ENCODE results near the gene FCGR3B. TPM values are rescaled to one million over a fixed set of nuclear protein-coding genes. Genes with fewer than 3 reads are reported as not detected.
"Not testable (repeated sequence)": the region's sequence is repeated elsewhere in the genome, so short reads cannot be mapped to it uniquely, and the experiment has no call there.

FCGR3B gene
- total and polyA plus RNA-seq, 5 donors, result 0.29 to 4.6 (median 3.7) TPM

DNA sequence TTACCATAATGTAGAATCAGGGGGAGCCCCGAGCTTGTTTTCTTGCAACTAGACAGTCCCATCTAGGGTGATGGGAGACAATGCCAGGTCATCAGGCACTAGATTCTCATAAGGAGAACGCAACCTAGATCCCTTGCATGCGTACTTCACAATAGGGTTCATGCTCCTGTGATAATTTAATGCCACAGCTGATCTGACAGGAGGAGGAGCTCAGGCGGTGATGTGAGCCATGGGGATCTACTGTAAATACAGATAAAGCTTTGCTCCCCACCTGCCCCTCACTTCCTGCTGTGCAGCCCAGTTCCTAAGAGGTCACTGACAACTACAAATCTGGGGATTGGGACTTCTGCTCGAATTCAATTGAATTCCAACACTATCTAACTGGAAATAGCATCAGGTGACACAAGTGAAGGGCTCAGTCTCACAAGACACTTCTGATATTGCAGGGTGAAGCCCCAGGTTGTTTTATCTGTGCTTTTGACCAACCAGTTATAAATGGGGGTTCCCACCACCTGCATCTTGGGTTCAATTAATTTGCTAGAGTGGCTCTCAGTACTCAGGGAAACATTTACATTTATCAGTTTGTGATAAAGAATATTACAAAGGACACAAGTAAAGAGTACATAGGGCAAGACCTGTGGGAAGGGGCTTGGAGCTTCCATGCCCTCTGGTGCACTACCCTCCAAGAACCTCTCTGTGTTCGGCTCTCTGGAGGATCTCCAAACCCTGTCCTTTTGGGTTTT is 7.4 kb upstream of the FCGR3B start:
- intact Hi-C loops (cut with DNase I); H3K4me1 ChIP-seq (ENCODE audit: control insufficient read depth, insufficient read depth, low read length); H3K27ac ChIP-seq (ENCODE audit: low read length); H3K4me3 ChIP-seq (ENCODE audit: low read length); DNase-seq; H3K9me3 ChIP-seq (ENCODE audit: control insufficient read depth, low read length); H3K27me3 ChIP-seq (ENCODE audit: control insufficient read depth, insufficient read depth); ATAC-seq: not testable (repeated sequence)
- WGBS, result 72% methylated on average over 5 of the region's 6 CpGs

DNA sequence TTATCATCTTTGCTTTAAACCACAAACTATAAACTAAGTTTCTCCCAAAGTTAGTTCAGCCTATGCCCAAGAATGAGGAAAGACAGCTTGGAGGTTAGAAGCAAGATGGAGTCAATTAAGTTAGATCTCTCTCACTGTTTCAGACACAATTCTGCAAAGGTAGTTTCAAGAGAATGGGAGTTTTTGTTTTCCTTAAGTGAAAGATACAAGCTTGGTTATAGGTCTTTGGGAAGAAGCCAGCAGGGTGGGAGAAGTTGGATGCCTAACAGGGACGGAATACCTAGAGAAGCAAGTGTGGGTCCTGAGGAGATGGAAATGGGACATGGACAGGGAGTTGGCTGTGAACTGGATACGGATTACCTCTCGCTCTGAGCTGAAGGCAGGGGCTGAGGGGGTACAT is 6.0 kb upstream of the FCGR3B start:
- ATAC-seq; H3K9me3 ChIP-seq (ENCODE audit: control insufficient read depth, low read length); H3K27me3 ChIP-seq (ENCODE audit: control insufficient read depth, insufficient read depth); intact Hi-C loops (cut with DNase I); DNase-seq; H3K27ac ChIP-seq (ENCODE audit: low read length); H3K4me3 ChIP-seq (ENCODE audit: low read length); H3K4me1 ChIP-seq (ENCODE audit: control insufficient read depth, insufficient read depth, low read length): not testable (repeated sequence)
- 82% methylated on average over 3 of the region's 3 CpGs for WGBS

DNA sequence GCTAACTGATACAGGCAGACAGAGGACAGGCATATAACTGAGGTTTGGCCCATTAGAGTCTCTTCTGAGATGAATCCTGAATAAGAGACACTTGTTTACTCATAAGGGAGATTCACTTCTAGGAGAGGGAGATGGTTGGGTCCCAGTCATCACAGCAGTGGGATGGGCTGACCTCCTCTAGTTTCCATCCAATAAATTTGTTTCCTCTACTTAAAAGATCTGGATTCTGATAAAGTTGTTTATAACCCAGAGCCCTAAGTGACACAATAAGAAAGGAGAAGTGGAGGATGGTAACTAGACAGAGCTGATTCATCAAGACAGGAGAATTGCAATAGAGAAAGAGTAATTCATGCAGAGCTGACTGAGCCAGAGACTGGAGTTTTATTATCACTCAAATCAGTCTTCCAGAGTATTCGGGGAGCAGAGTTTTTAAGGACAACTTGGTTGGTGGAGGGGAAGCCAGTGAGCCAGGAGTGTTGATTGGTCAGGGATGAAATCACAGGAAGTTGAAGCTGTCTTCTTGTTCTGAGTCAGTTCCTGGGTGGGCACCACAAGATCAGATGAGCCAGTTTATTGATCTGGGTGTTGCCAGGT is 5.3 kb upstream of the FCGR3B start:
- H3K27me3 ChIP-seq (ENCODE audit: control insufficient read depth, insufficient read depth); ATAC-seq; intact Hi-C loops (cut with DNase I); DNase-seq; H3K27ac ChIP-seq (ENCODE audit: low read length); H3K4me1 ChIP-seq (ENCODE audit: control insufficient read depth, insufficient read depth, low read length); H3K9me3 ChIP-seq (ENCODE audit: control insufficient read depth, low read length); H3K4me3 ChIP-seq (ENCODE audit: low read length): not testable (repeated sequence)
- WGBS, result no CpG with 5 or more reads among the region's 1 CpG

DNA sequence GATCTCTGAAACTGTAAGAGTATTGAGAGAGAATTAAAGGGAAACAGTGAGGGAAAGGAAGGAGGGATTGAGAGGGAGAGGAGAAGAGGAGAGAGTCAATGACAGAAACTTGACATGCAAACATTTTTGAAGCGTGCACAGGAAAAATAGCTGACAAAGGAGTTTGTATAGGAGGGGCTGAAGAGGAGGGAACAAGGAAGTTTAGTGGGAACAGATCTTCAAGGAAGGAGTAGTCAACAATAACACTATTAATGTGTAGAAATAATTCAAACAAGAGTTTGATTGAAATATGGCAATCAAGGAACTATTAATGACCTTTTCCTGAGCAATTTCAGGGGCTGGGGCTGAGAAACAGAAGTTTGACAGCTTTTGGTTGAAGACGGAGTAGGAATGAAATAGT is 4.0 kb upstream of the FCGR3B start:
- intact Hi-C loops (cut with DNase I); H3K4me1 ChIP-seq (ENCODE audit: control insufficient read depth, insufficient read depth, low read length); DNase-seq; H3K27me3 ChIP-seq (ENCODE audit: control insufficient read depth, insufficient read depth); H3K27ac ChIP-seq (ENCODE audit: low read length); H3K9me3 ChIP-seq (ENCODE audit: control insufficient read depth, low read length); H3K4me3 ChIP-seq (ENCODE audit: low read length): not testable (repeated sequence)
- WGBS, result 100% methylated on average over 1 of the region's 2 CpGs
- peak in 1 of 2 donors; percentile 31 for ATAC-seq

DNA sequence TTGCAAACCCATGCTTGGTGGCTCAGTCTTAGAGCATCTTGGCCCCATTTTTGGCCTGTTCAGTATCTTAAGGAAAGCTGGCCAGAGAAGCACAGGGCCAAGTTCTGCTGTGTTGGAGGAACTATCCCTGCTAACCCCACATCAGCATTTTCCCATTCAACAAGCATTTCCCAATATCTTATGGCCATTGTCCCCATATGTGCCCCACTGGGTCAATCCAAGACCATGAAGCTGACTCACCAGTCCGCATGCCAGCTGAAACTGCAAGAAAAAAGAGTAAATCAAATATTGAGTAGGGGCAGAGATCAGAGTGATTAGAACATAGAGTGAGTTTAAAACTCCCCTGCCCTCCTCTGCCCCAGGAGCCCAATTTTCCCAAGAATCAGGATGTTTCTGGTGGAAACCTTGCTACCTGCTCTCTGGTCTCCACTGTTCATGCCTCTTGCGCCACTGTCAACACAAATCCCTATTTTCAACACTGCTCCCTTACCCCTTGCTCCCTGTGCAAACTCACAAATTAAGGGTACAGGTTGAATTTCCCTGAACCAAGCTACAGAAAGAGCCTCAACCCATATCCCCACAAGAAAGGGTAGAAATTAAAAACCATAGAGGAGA is 741 bp downstream of the FCGR3B start:
- H3K9me3 ChIP-seq (ENCODE audit: control insufficient read depth, low read length); H3K4me3 ChIP-seq (ENCODE audit: low read length); intact Hi-C loops (cut with DNase I); H3K27me3 ChIP-seq (ENCODE audit: control insufficient read depth, insufficient read depth); H3K27ac ChIP-seq (ENCODE audit: low read length); DNase-seq; H3K4me1 ChIP-seq (ENCODE audit: control insufficient read depth, insufficient read depth, low read length): not testable (repeated sequence)
- ATAC-seq, result peak; percentile 57 to 66
- 88% methylated on average over 1 of the region's 2 CpGs for WGBS

DNA sequence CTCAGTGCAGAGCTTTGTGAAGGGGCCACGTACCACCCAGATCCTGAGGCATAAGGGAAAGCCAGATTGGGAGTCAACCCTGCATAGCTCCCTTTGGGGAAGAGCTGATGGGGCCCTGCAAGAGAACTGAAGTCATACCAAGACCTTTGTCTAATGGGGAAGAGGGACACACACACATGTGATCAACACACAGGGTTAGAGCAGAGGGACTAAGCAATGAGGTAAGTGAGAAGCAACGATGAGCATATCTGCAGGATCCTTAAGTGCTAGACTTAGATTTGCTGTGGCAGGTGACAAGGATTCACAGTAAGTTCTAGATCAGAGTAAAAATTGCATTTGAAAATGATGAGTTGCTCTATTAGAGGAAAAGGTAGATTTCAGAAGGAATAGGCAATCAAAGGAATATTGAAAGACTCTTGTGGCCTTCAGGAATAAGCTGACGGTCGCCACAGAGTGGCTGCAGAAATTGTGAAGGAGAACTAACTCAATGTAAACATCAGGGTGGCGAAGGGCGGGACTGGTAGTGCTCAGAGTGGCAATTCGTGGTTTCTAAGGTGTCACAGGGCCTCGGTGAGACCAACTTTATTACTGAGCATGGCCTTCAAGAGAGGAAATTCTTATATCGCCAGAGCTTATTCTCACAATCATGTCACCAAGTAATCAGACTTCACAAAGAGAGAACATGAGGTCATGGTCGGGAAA is 4.4 kb downstream of the FCGR3B start:
- H3K27ac ChIP-seq (ENCODE audit: low read length); ATAC-seq: not testable (repeated sequence)
- WGBS, result 83% methylated on average over 9 of the region's 10 CpGs

DNA sequence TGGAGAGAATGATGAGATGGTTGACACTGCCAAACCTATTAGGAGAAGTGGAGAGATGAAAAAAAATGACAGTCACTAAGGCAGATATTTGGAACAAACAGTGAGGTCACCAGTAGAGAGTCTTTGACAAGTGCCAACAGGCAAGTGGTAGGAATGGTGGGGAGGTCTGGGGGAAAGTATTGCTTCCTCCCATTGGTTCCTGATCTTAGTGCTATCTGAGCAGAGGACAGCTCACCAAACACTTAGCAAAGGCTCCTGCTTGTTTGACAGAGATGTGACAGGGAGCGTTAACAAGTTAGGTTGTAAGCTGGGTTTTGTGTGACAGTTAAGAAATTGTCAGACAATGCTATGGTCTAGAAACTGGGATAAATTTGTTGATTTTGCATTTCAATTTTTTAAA is 6.4 kb downstream of the FCGR3B start:
- ATAC-seq, result peak in 1 of 2 donors; percentile 68
- WGBS, result 66% methylated on average over 1 of the region's 1 CpG
- DNase-seq; H3K4me1 ChIP-seq (ENCODE audit: control insufficient read depth, insufficient read depth, low read length); H3K27me3 ChIP-seq (ENCODE audit: control insufficient read depth, insufficient read depth); intact Hi-C loops (cut with DNase I); H3K27ac ChIP-seq (ENCODE audit: low read length); H3K4me3 ChIP-seq (ENCODE audit: low read length); H3K9me3 ChIP-seq (ENCODE audit: control insufficient read depth, low read length): not testable (repeated sequence)

More for the DNA sequence above, 4.4 kb downstream of the FCGR3B start:
- intact Hi-C loops (cut with DNase I); H3K27me3 ChIP-seq (ENCODE audit: control insufficient read depth, insufficient read depth); H3K4me1 ChIP-seq (ENCODE audit: control insufficient read depth, insufficient read depth, low read length); H3K9me3 ChIP-seq (ENCODE audit: control insufficient read depth, low read length); H3K4me3 ChIP-seq (ENCODE audit: low read length): not testable (repeated sequence)
- peak in 2 of 3 donors; percentile 32 to 35 for DNase-seq

DNA sequence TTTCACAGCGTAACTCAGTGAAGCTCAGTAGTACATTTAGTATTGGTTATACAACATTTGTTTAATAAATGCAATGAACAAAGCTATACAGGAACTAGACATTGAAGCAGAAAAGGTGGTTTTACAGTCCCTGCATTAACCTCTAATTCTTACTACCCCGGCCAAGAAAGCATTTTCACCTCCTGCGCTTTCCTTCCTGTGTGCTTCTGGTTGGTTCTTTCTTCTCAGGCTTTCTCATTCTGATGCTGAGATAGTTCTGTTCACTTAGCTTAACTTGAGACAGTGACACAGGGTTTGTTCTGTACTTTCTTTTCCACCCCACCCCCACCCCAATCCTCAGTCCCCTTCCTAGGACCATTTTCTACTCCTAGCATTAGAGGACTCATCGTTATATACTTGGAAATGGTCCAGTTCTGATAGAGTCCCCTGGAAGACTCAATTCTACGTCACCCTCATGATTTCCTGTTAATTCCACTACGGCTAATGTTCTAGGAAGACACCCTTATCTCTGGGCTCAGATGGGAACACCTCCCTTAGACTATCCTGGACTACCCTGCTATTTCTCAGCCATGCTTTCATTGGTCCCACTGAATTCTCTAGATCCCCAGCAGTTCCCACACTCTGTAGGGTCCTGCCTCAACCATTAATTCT is 7.5 kb downstream of the FCGR3B start:
- H3K4me3 ChIP-seq (ENCODE audit: low read length); DNase-seq; H3K27me3 ChIP-seq (ENCODE audit: control insufficient read depth, insufficient read depth); ATAC-seq; H3K27ac ChIP-seq (ENCODE audit: low read length); H3K9me3 ChIP-seq (ENCODE audit: control insufficient read depth, low read length); H3K4me1 ChIP-seq (ENCODE audit: control insufficient read depth, insufficient read depth, low read length); intact Hi-C loops (cut with DNase I): not testable (repeated sequence)
- 34% methylated on average over 5 of the region's 6 CpGs for WGBS

DNA sequence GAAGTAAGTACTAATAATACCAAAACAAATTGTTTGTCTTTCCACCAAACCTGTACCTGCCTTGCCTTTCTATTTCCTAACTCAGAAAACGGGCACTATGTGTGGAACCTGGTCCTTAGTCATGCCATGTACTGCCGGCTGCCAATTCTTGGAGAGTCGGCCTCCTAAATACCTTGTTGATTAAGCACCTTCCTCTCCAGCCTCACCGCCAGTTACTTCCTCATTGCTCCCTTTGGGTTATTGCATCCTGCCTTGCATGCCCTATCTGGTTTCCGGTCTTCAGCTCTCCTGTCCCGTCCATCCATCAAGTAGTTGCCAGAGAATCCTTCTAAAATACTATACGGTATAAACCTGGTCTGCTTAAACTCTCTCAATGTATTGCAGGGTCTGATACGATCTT is 8.9 kb downstream of the FCGR3B start:
- DNase-seq; H3K9me3 ChIP-seq (ENCODE audit: control insufficient read depth, low read length); H3K27ac ChIP-seq (ENCODE audit: low read length); H3K4me1 ChIP-seq (ENCODE audit: control insufficient read depth, insufficient read depth, low read length); H3K27me3 ChIP-seq (ENCODE audit: control insufficient read depth, insufficient read depth); intact Hi-C loops (cut with DNase I); H3K4me3 ChIP-seq (ENCODE audit: low read length): not testable (repeated sequence)
- ATAC-seq, result peak in 1 of 2 donors; percentile 31
- WGBS, result 50% methylated on average over 8 of the region's 8 CpGs

DNA sequence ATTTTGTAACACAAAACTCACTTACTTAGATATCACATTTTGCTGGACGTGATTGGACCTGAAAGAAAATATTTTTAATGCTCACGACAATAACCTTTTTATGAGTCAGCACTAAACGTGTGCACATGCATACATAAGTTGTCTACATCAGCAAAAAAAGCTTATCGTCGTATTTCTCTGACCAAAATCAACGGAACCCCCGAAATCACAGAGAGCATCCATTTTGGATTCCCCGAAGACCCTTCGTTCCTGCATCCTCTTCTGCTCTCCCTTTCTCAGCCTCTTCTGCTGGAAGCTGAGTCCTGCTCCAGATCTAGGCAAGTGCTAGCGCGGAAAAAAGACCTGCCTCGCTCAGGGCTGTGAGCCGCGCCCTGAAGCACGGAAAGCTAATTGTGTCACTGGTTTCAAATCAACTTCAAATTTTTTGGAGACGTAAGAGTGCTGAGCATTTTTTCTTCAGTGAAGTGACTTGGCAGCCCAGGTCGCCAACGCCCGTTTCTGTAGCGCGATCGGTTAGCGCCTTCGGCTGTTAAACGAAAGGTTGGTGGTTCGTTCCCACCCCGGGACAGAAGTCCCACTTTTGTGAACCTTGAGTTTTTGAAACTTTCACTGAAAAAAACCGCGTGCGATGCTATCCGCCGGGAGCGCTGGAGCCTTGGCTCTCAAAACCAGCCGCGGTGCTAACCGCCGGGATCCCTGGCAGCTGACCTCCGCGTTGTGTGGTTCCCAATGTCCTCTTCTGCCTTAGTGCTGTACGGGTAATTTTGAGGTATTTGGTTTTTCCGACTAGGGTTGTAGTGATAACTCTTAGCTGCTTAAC is 9.6 kb downstream of the FCGR3B start:
- H3K9me3 ChIP-seq (ENCODE audit: control insufficient read depth, low read length); intact Hi-C loops (cut with DNase I); H3K27ac ChIP-seq (ENCODE audit: low read length); H3K4me1 ChIP-seq (ENCODE audit: control insufficient read depth, insufficient read depth, low read length); H3K27me3 ChIP-seq (ENCODE audit: control insufficient read depth, insufficient read depth): not testable (repeated sequence)
- H3K4me3 ChIP-seq (ENCODE audit: low read length), result peak overlapping the region; percentile 26
- ATAC-seq (peak; percentile 65 to 79), DNase-seq (peak; percentile 63 to 82 (median 81))
- WGBS, result 2% methylated on average over 41 of the region's 41 CpGs

All from right cardiac atrium (tissue), 5 donors.